PFSK-1 (cell line): ENCODE measurements around the gene OTULINL.

ENCODE experiments used
- POLR2AphosphoS5 ChIP-seq: IDR thresholded peaks from 2 replicates; pipeline ENCODE4 v1.6.1; 2012; ENCODE audit warnings: low read depth, mild to moderate bottlenecking, control low read depth, low read length, moderate library complexity
- REST ChIP-seq, 2 experiments: IDR thresholded peaks; 2 replicates each; pipeline versions ENCODE4 v1.6.1 to v1.8.0; 2011 to 2012; ENCODE audit warnings: low read depth in 2 of 2, low read length in 2 of 2, control low read depth in 1 of 2, inconsistent platforms in 1 of 2, mild to moderate bottlenecking in 1 of 2, moderate library complexity in 1 of 2; ENCODE audit not compliant: insufficient read depth in 1 of 2
- SIN3A ChIP-seq: IDR thresholded peaks from 2 replicates; pipeline ENCODE4 v1.6.1; 2012; ENCODE audit warnings: mild to moderate bottlenecking, low read length, moderate library complexity, borderline replicate concordance; ENCODE audit not compliant: insufficient read depth

DNA sequence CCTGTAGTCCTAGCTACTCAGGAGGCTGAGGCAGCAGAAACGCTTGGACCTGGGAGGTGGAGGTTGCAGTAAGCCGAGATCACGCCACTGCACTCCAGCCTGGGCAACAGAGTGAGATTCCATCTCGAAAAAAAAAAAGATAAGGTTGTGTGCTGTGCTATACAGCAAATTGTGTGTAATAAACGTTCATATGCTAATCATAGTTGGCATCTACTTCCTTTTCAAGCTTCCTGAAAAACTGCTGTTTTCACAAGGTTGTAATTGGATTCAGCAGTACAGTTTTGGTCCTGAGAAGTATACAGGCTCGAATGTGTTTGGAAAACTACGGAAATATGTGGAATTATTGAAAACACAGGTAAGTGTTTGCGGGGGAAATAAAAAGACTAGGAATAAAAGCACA, 25.5 kb downstream of the OTULINL start:
- TF ChIP-seq POLR2AphosphoS5: no peak
- TF ChIP-seq REST (IDR thresholded peaks at IDR 0.05; ENCODE audit: insufficient read depth in 1 of 2, low read depth in 2 of 2, low read length in 2 of 2): no peak
- no peak for TF ChIP-seq SIN3A
